Measurements from ENCODE around the gene LMF2. TPM values are rescaled to one million over a fixed set of nuclear protein-coding genes. Genes with fewer than 3 reads are reported as not detected.

LMF2 gene
- total RNA-seq, 1 experiment from 2014 or later = 54.2 TPM

DNA sequence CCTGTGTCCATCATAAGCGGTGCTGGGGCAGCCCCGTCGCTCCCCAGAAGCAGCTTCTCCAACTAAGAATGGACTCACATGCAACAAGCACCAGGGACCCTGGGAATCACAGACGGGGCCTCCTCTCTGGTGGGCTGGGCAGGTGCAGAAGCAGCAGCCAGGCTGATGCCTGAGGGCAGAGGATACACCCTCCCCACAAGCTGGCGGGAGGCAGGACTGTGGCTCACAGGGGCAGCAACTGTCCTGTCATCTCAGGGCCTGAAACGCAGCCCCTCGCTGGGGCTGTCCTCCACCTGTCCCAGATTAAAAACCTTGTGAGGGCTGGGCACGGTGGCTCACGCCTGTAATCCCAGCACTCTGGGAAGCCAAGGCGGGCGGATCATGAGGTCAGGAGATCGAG lies 29.6 kb downstream of the LMF2 start:
- Histone ChIP-seq H3K36me3 (ENCODE audit: control insufficient read depth, insufficient read depth, low read length) (no peaks in the 10 kb centered on the region; the same call in 1 of the 2 replicates), H3K4me1 (ENCODE audit: control insufficient read depth, insufficient read depth, low read length) (peaks cover 4% of the 10 kb centered on the region), H3K9me3 (ENCODE audit: control insufficient read depth, insufficient read depth, low read depth, low read length) (no peaks in the 10 kb centered on the region), H3K4me3 (ENCODE audit: low read depth in 2 of 2, low read length in 2 of 2) (no peak overlapping the region), H3K27me3 (ENCODE audit: control insufficient read depth, insufficient read depth, low read length) (no peaks in the 10 kb centered on the region), H3K27ac (ENCODE audit: low read length) (no peak overlapping the region)
- in situ Hi-C loops (cut with HindIII; ENCODE audit: low pct_unique_long_range_greater_than_20kb, low sequenced_read_pairs) = no loop called here
- no peak for ATAC-seq
- ChIA-PET POLR2A (no interaction called here), CTCF (interaction anchor here (0.7 kb wide), 2 partner anchors 19 to 556 kb away, joined by 3 to 4 read pairs; no protein-coding TSS in a partner anchor)
- DNase-seq (ENCODE audit: low read depth, low spot score) = no peak
- no TSS peak for BruUV-seq (replicated peaks)
- intact Hi-C loops (cut with micrococcal nuclease; ENCODE audit: unreplicated experiment) = no loop called here
- TF ChIP-seq, protein P1, sequence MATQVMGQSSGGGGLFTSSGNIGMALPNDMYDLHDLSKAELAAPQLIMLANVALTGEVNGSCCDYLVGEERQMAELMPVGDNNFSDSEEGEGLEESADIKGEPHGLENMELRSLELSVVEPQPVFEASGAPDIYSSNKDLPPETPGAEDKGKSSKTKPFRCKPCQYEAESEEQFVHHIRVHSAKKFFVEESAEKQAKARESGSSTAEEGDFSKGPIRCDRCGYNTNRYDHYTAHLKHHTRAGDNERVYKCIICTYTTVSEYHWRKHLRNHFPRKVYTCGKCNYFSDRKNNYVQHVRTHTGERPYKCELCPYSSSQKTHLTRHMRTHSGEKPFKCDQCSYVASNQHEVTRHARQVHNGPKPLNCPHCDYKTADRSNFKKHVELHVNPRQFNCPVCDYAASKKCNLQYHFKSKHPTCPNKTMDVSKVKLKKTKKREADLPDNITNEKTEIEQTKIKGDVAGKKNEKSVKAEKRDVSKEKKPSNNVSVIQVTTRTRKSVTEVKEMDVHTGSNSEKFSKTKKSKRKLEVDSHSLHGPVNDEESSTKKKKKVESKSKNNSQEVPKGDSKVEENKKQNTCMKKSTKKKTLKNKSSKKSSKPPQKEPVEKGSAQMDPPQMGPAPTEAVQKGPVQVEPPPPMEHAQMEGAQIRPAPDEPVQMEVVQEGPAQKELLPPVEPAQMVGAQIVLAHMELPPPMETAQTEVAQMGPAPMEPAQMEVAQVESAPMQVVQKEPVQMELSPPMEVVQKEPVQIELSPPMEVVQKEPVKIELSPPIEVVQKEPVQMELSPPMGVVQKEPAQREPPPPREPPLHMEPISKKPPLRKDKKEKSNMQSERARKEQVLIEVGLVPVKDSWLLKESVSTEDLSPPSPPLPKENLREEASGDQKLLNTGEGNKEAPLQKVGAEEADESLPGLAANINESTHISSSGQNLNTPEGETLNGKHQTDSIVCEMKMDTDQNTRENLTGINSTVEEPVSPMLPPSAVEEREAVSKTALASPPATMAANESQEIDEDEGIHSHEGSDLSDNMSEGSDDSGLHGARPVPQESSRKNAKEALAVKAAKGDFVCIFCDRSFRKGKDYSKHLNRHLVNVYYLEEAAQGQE (IDR thresholded peaks at IDR 0.05; ENCODE audit: insufficient read depth in 1 of 2, low read depth in 2 of 2, low read length in 1 of 2) = no peak

DNA sequence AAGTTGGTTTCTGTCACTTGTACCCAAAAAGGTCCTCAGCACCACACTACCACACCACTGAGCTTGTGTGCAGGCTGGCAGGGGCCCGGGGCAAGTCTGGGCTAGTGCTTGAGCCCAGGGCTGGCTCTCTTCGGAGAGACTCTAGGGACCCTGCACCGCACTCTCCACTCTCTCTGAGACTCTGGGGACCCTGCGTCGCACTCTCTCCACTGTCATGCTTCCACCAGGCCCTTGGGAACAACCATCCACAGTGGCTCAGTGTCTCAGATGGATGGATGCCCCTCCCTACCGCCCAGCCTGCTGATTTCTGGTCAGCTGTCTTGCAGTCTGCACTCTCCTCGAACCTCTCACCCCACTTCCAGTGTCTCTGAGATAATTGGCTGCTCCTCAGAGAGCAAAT lies 30.6 kb downstream of the LMF2 start:
- no peak for DNase-seq (ENCODE audit: low read depth, low spot score)
- BruUV-seq (replicated peaks) = no TSS peak
- H3K36me3 ChIP-seq (ENCODE audit: control insufficient read depth, insufficient read depth, low read length) = no peaks in the 10 kb centered on the region; the same call in 1 of the 2 replicates
- intact Hi-C loops (cut with micrococcal nuclease; ENCODE audit: unreplicated experiment) (no loop called here), in situ Hi-C loops (cut with HindIII; ENCODE audit: low pct_unique_long_range_greater_than_20kb, low sequenced_read_pairs) (no loop called here)
- no peak overlapping the region for H3K4me3 ChIP-seq (ENCODE audit: low read depth in 2 of 2, low read length in 2 of 2)
- H3K4me1 ChIP-seq (ENCODE audit: control insufficient read depth, insufficient read depth, low read length) = peaks cover 4% of the 10 kb centered on the region
- H3K9me3 ChIP-seq (ENCODE audit: control insufficient read depth, insufficient read depth, low read depth, low read length) = no peaks in the 10 kb centered on the region
- H3K27me3 ChIP-seq (ENCODE audit: control insufficient read depth, insufficient read depth, low read length) = no peaks in the 10 kb centered on the region
- TF ChIP-seq SIN3A (IDR thresholded peaks at IDR 0.05; ENCODE audit: borderline replicate concordance, insufficient read depth, low read depth, low read length) (no peak), POLR2AphosphoS5 (IDR thresholded peaks at IDR 0.05; ENCODE audit: low read depth, low read length) (no peak), TCF7L2 (IDR thresholded peaks at IDR 0.05; ENCODE audit: low read depth, low read length) (no peak)
- TF ChIP-seq, protein P1 (IDR thresholded peaks at IDR 0.05; ENCODE audit: insufficient read depth in 1 of 2, low read depth in 2 of 2, low read length in 1 of 2) = no peak
- TF ChIP-seq, protein P2, sequence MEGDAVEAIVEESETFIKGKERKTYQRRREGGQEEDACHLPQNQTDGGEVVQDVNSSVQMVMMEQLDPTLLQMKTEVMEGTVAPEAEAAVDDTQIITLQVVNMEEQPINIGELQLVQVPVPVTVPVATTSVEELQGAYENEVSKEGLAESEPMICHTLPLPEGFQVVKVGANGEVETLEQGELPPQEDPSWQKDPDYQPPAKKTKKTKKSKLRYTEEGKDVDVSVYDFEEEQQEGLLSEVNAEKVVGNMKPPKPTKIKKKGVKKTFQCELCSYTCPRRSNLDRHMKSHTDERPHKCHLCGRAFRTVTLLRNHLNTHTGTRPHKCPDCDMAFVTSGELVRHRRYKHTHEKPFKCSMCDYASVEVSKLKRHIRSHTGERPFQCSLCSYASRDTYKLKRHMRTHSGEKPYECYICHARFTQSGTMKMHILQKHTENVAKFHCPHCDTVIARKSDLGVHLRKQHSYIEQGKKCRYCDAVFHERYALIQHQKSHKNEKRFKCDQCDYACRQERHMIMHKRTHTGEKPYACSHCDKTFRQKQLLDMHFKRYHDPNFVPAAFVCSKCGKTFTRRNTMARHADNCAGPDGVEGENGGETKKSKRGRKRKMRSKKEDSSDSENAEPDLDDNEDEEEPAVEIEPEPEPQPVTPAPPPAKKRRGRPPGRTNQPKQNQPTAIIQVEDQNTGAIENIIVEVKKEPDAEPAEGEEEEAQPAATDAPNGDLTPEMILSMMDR (IDR thresholded peaks at IDR 0.05) = no peak
- ChIA-PET POLR2A (no interaction called here), CTCF (no interaction called here)
- no peak overlapping the region for H3K27ac ChIP-seq (ENCODE audit: low read length)
- no peak for ATAC-seq
